Measurements from ENCODE around the gene NXT1. TPM values are rescaled to one million over a fixed set of nuclear protein-coding genes. Genes with fewer than 3 reads are reported as not detected.

The NXT1 gene
- 36.4 and 63.6 TPM in 2 replicates for total RNA-seq

GRCh38 chr20:23350196-23350903 lies at the start of gene NXT1:
Gene NXT1 (plus strand): TSS chr20:23350791. CDS start chr20:23354042, 3,251 bp downstream.

GRCh38 chr20:23361476-23362391 lies 11.1 kb downstream of the NXT1 start, which contains the start of gene GZF1:
Gene GZF1 (plus strand): TSS chr20:23362182. CDS start chr20:23364384, 2,202 bp downstream.

Other genes with a start within 250 kb of the NXT1 start
- gene GZF1, start 11.4 kb downstream of the NXT1 start, total RNA-seq, result 43.7 and 56.4 TPM in 2 replicates
- 10.6 and 13.0 TPM in 2 replicates for gene NAPB, start 70.7 kb downstream of the NXT1 start, total RNA-seq
- gene CSTL1, start 88.9 kb downstream of the NXT1 start, total RNA-seq, result not detected in 2 replicates
- gene CST11, start 102.1 kb downstream of the NXT1 start, total RNA-seq, result not detected in 2 replicates
- gene CST8, start 140.3 kb downstream of the NXT1 start, total RNA-seq, result not detected in 2 replicates
- gene CST9L, start 217.7 kb downstream of the NXT1 start, total RNA-seq, result not detected in 2 replicates